HG03095 (cell line): ENCODE measurements around the gene GIT2.
"Not testable (repeated sequence)": the region's sequence is repeated elsewhere in the genome, so short reads cannot be mapped to it uniquely, and the experiment has no call there.

ENCODE experiments used
- ATAC-seq: cut with Tn5 transposase; IDR thresholded peaks from one replicate; pipeline ENCODE4 v1.9.1; 2021; ENCODE audit warnings: moderate library complexity; ENCODE audit not compliant: unreplicated experiment

The GIT2 gene

GRCh38 chr12:109893261-109893995, 102.7 kb downstream of the GIT2 start:
- no peak for ATAC-seq

GRCh38 chr12:109892748-109893147, 103.4 kb downstream of the GIT2 start:
- ATAC-seq: peak; percentile 48

GRCh38 chr12:109892165-109892715, 103.9 kb downstream of the GIT2 start:
- no peak for ATAC-seq

GRCh38 chr12:109891731-109892130, 104.4 kb downstream of the GIT2 start:
- not testable (repeated sequence) for ATAC-seq

- no peak for ATAC-seq
Measured at GRCh38 chr12:109890620-109891170, 105.5 kb downstream of the GIT2 start.

GRCh38 chr12:109888179-109889020, 107.8 kb downstream of the GIT2 start:
- ATAC-seq: no peak

GRCh38 chr12:109885616-109886015, 110.6 kb downstream of the GIT2 start:
- ATAC-seq: no peak

- ATAC-seq: no peak
Measured at GRCh38 chr12:109883461-109883860, 112.7 kb downstream of the GIT2 start.

GRCh38 chr12:109881752-109882151, 114.4 kb downstream of the GIT2 start:
- no peak for ATAC-seq

GRCh38 chr12:109880938-109881337, 115.2 kb downstream of the GIT2 start:
- no peak for ATAC-seq

- peak; percentile 89 for ATAC-seq
Measured at GRCh38 chr12:109880043-109880931, 115.9 kb downstream of the GIT2 start, which contains the start of gene GLTP. Gene GLTP, minus strand, starts transcription at chr12:109880541. Its CDS starts 167 bp downstream, at chr12:109880374.
